Measurements from ENCODE around the gene TSC1. TPM values are rescaled to one million over a fixed set of nuclear protein-coding genes. Genes with fewer than 3 reads are reported as not detected.

Gene TSC1
- total RNA-seq, 2 experiments from 2014 or later, result 26.1 to 26.6 TPM

GRCh38 chr9:132986114-132986513 lies 41.7 kb upstream of the TSC1 start:
- Mint-ChIP-seq H3K4me3 (no peak overlapping the region), H3K36me3 (ENCODE audit: low read depth) (no peaks in the 10 kb centered on the region), H3K27me3 (ENCODE audit: low read depth) (peaks cover 21% of the 10 kb centered on the region), H3K27ac (no peak overlapping the region), H3K4me1 (ENCODE audit: low read depth) (peaks cover under 1% of the 10 kb centered on the region), H3K9me3 (ENCODE audit: insufficient read depth) (no peaks in the 10 kb centered on the region)
- CTCF ChIA-PET, result interaction anchor here (2.2 kb wide), 1 partner anchor 36 kb away, joined by 8 read pairs; no protein-coding TSS in a partner anchor
- no peak for DNase-seq
- ATAC-seq, result no peak
- POLR2A ChIA-PET, result no interaction called here

GRCh38 chr9:132985489-132985888 lies 41.1 kb upstream of the TSC1 start:
- ChIA-PET CTCF (interaction anchor here (2.2 kb wide), 1 partner anchor 37 kb away, joined by 8 read pairs; no protein-coding TSS in a partner anchor), POLR2A (no interaction called here)
- Mint-ChIP-seq H3K27ac (no peak overlapping the region), H3K4me1 (ENCODE audit: low read depth) (no peaks in the 10 kb centered on the region), H3K27me3 (ENCODE audit: low read depth) (peaks cover 28% of the 10 kb centered on the region), H3K36me3 (ENCODE audit: low read depth) (no peaks in the 10 kb centered on the region), H3K9me3 (ENCODE audit: insufficient read depth) (no peaks in the 10 kb centered on the region), H3K4me3 (no peak overlapping the region)
- DNase-seq, result no peak
- no peak for ATAC-seq

GRCh38 chr9:132985071-132985350 lies 40.6 kb upstream of the TSC1 start:
- ChIA-PET CTCF (interaction anchor here (2.2 kb wide), 1 partner anchor 37 kb away, joined by 8 read pairs; no protein-coding TSS in a partner anchor), POLR2A (no interaction called here)
- peaks cover 29% of the 10 kb centered on the region for H3K27me3 Mint-ChIP-seq (ENCODE audit: low read depth)
- DNase-seq (no peak), ATAC-seq (no peak)
- no peaks in the 10 kb centered on the region for H3K4me1 Mint-ChIP-seq (ENCODE audit: low read depth)
- H3K27ac Mint-ChIP-seq, result no peak overlapping the region
- no peaks in the 10 kb centered on the region for H3K9me3 Mint-ChIP-seq (ENCODE audit: insufficient read depth)
- no peaks in the 10 kb centered on the region for H3K36me3 Mint-ChIP-seq (ENCODE audit: low read depth)
- H3K4me3 Mint-ChIP-seq, result no peak overlapping the region

GRCh38 chr9:132984202-132985070 lies 40.0 kb upstream of the TSC1 start:
- ATAC-seq (no peak), DNase-seq (no peak)
- no peaks in the 10 kb centered on the region for H3K9me3 Mint-ChIP-seq (ENCODE audit: insufficient read depth)
- no peak overlapping the region for H3K4me3 Mint-ChIP-seq
- ChIA-PET CTCF (interaction anchor here (2.2 kb wide), 1 partner anchor 38 kb away, joined by 8 read pairs; no protein-coding TSS in a partner anchor), POLR2A (no interaction called here)
- no peaks in the 10 kb centered on the region for H3K4me1 Mint-ChIP-seq (ENCODE audit: low read depth)
- no peak overlapping the region for H3K27ac Mint-ChIP-seq
- H3K27me3 Mint-ChIP-seq (ENCODE audit: low read depth), result peaks cover 34% of the 10 kb centered on the region
- H3K36me3 Mint-ChIP-seq (ENCODE audit: low read depth), result no peaks in the 10 kb centered on the region

GRCh38 chr9:132983491-132984201 lies 39.2 kb upstream of the TSC1 start:
- Mint-ChIP-seq H3K4me3 (no peak overlapping the region), H3K27ac (no peak overlapping the region), H3K4me1 (ENCODE audit: low read depth) (peaks cover 2% of the 10 kb centered on the region), H3K27me3 (ENCODE audit: low read depth) (peaks cover 40% of the 10 kb centered on the region), H3K36me3 (ENCODE audit: low read depth) (no peaks in the 10 kb centered on the region), H3K9me3 (ENCODE audit: insufficient read depth) (no peaks in the 10 kb centered on the region)
- ChIA-PET POLR2A (no interaction called here), CTCF (no interaction called here)
- ATAC-seq, result no peak
- DNase-seq, result no peak

- Mint-ChIP-seq H3K27ac (no peak overlapping the region), H3K9me3 (ENCODE audit: insufficient read depth) (no peaks in the 10 kb centered on the region), H3K4me3 (no peak overlapping the region), H3K4me1 (ENCODE audit: low read depth) (peaks cover 5% of the 10 kb centered on the region), H3K27me3 (ENCODE audit: low read depth) (peaks cover 49% of the 10 kb centered on the region), H3K36me3 (ENCODE audit: low read depth) (no peaks in the 10 kb centered on the region)
- ATAC-seq (no peak), DNase-seq (no peak)
- CTCF ChIA-PET, result interaction anchor here (1.8 kb wide), 1 partner anchor 39 kb away, joined by 8 read pairs; no protein-coding TSS in a partner anchor
- POLR2A ChIA-PET, result no interaction called here
Measured at GRCh38 chr9:132982458-132982857, 38.0 kb upstream of the TSC1 start.

GRCh38 chr9:132980157-132980556 lies 35.7 kb upstream of the TSC1 start:
- CTCF ChIA-PET, result no interaction called here
- ATAC-seq, result no peak
- Mint-ChIP-seq H3K9me3 (ENCODE audit: insufficient read depth) (no peaks in the 10 kb centered on the region), H3K36me3 (ENCODE audit: low read depth) (no peaks in the 10 kb centered on the region), H3K4me3 (no peak overlapping the region), H3K4me1 (ENCODE audit: low read depth) (peaks cover 5% of the 10 kb centered on the region), H3K27ac (no peak overlapping the region), H3K27me3 (ENCODE audit: low read depth) (peaks cover 43% of the 10 kb centered on the region)
- no peak for DNase-seq
- POLR2A ChIA-PET, result no interaction called here

- H3K27me3 Mint-ChIP-seq (ENCODE audit: low read depth), result peaks cover 45% of the 10 kb centered on the region
- no peaks in the 10 kb centered on the region for H3K36me3 Mint-ChIP-seq (ENCODE audit: low read depth)
- no peak within 1 kb of the TSS for H3K27ac Mint-ChIP-seq
- no peak within 1 kb of the TSS for H3K4me3 Mint-ChIP-seq
- CTCF ChIA-PET, result interaction anchor here (0.8 to 1.8 kb wide), 12 partner anchors 9 to 325 kb away, joined by 3 to 9 read pairs (median 4); no protein-coding TSS in a partner anchor
- H3K4me1 Mint-ChIP-seq (ENCODE audit: low read depth), result peaks cover 5% of the 10 kb centered on the region
- no peak for DNase-seq
- H3K9me3 Mint-ChIP-seq (ENCODE audit: insufficient read depth), result no peaks in the 10 kb centered on the region
- POLR2A ChIA-PET, result no interaction called here
- no peak for ATAC-seq
Measured at GRCh38 chr9:132978451-132979131, 34.2 kb upstream of the TSC1 start, which contains the start of gene GFI1B. TSS of gene GFI1B (plus strand) at chr9:132978694. CDS start at chr9:132986679, 7,985 bp downstream.

- POLR2A ChIA-PET, result no interaction called here
Measured at GRCh38 chr9:132978112-132978450, 33.7 kb upstream of the TSC1 start.

GRCh38 chr9:132976571-132976970 lies 32.2 kb upstream of the TSC1 start:
- ATAC-seq, result no peak
- H3K36me3 Mint-ChIP-seq (ENCODE audit: low read depth), result no peaks in the 10 kb centered on the region
- no peak for DNase-seq

More at GRCh38 chr9:132978112-132978450, 33.7 kb upstream of the TSC1 start:
- peaks cover 5% of the 10 kb centered on the region for H3K4me1 Mint-ChIP-seq (ENCODE audit: low read depth)
- DNase-seq (no peak), ATAC-seq (no peak)
- no peak overlapping the region for H3K4me3 Mint-ChIP-seq
- no peaks in the 10 kb centered on the region for H3K36me3 Mint-ChIP-seq (ENCODE audit: low read depth)
- H3K27me3 Mint-ChIP-seq (ENCODE audit: low read depth), result peaks cover 45% of the 10 kb centered on the region
- no peak overlapping the region for H3K27ac Mint-ChIP-seq
- CTCF ChIA-PET, result interaction anchor here (0.8 to 1.8 kb wide), 12 partner anchors 10 to 325 kb away, joined by 3 to 9 read pairs (median 3); no protein-coding TSS in a partner anchor
- H3K9me3 Mint-ChIP-seq (ENCODE audit: insufficient read depth), result no peaks in the 10 kb centered on the region

GRCh38 chr9:132975961-132976360 lies 31.5 kb upstream of the TSC1 start:
- no peak for ATAC-seq
- H3K9me3 Mint-ChIP-seq (ENCODE audit: insufficient read depth), result no peaks in the 10 kb centered on the region
- no peak overlapping the region for H3K4me3 Mint-ChIP-seq
- ChIA-PET POLR2A (no interaction called here), CTCF (interaction anchor here (2.1 to 2.2 kb wide), 2 partner anchors 46 to 74 kb away, joined by 6 to 8 read pairs; no protein-coding TSS in a partner anchor)
- H3K27ac Mint-ChIP-seq, result no peak overlapping the region
- peaks cover 34% of the 10 kb centered on the region for H3K27me3 Mint-ChIP-seq (ENCODE audit: low read depth)
- peaks cover 10% of the 10 kb centered on the region for H3K4me1 Mint-ChIP-seq (ENCODE audit: low read depth)
- H3K36me3 Mint-ChIP-seq (ENCODE audit: low read depth), result no peaks in the 10 kb centered on the region
- DNase-seq, result no peak

More at GRCh38 chr9:132976571-132976970, 32.2 kb upstream of the TSC1 start:
- POLR2A ChIA-PET, result no interaction called here
- Mint-ChIP-seq H3K4me1 (ENCODE audit: low read depth) (peaks cover 10% of the 10 kb centered on the region), H3K27ac (no peak overlapping the region), H3K4me3 (no peak overlapping the region), H3K9me3 (ENCODE audit: insufficient read depth) (no peaks in the 10 kb centered on the region), H3K27me3 (ENCODE audit: low read depth) (peaks cover 39% of the 10 kb centered on the region)
- CTCF ChIA-PET, result no interaction called here

Data from activated CD8-positive, alpha-beta T cell treated with anti-CD3 and anti-CD28 coated beads, Interleukin-2, amount 10 ng/mL, durations not matched to agents 7 days and 5 days (primary cell).